ENCODE data around the gene NHSL1. TPM values are rescaled to one million over a fixed set of nuclear protein-coding genes. Genes with fewer than 3 reads are reported as not detected.
A peak's percentile ranks its signal among the peaks of the same experiment; 100 is the strongest.

Gene NHSL1
- total and polyA plus RNA-seq, 2 of the 8 experiments (the other 6 are each of a cell fraction or from before 2014, with no cell fraction given) = 7.2 to 32.4 TPM

- Histone ChIP-seq H3K27me3 (replicated peaks in 1 of 4; ENCODE audit: control insufficient read depth in 3 of 4, extremely low read depth in 1 of 4, insufficient read depth in 3 of 4, low read length in 3 of 4) (no peaks in the 10 kb centered on the region), H4K91ac (replicated peaks; ENCODE audit: insufficient read length, low read length) (no peak overlapping the region), H2BK5ac (ENCODE audit: low read depth, low read length) (no peak overlapping the region), H3K79me2 (ENCODE audit: control insufficient read depth in 1 of 2, insufficient read depth in 2 of 2, low read length in 2 of 2) (peaks cover 0 to 33% of the 10 kb centered on the region in 2 experiments; a peak in 3 of 4 replicates), H2BK20ac (ENCODE audit: low read length) (no peak overlapping the region), H2BK15ac (ENCODE audit: low read length) (no peak overlapping the region), H3K4ac (replicated peaks; ENCODE audit: insufficient read length, low read depth, low read length) (no peak overlapping the region), H3K56ac (replicated peaks; ENCODE audit: insufficient read length, low read depth, low read length) (no peak overlapping the region), H3K23ac (ENCODE audit: insufficient read length) (no peak overlapping the region), H2BK12ac (ENCODE audit: low read depth, low read length) (no peak overlapping the region), H3K4me1 (replicated peaks in 1 of 4; ENCODE audit: control insufficient read depth in 3 of 4, insufficient read depth in 4 of 4, low read length in 3 of 4) (peaks cover 4 to 24% (median 15%) of the 10 kb centered on the region in 4 experiments; a peak in 6 of 7 replicates), H3K9ac (replicated peaks in 1 of 4; ENCODE audit: extremely low read depth in 1 of 4, low read depth in 3 of 4, low read length in 3 of 4) (no peak overlapping the region), H4K20me1 (replicated peaks in 1 of 2; ENCODE audit: control insufficient read depth in 1 of 2, insufficient read depth in 2 of 2, low read length in 2 of 2) (no peaks in the 10 kb centered on the region), H4K5ac (ENCODE audit: insufficient read length, low read depth, low read length) (no peak overlapping the region), H3K14ac (ENCODE audit: insufficient read length) (no peak overlapping the region), H2AK5ac (ENCODE audit: low read depth, low read length) (no peak overlapping the region), H3K18ac (ENCODE audit: extremely low read depth, low read length) (no peak overlapping the region), H3K36me3 (ENCODE audit: control insufficient read depth in 2 of 4, insufficient read depth in 4 of 4, low read length in 3 of 4) (peaks cover 0 to 17% (median 0%) of the 10 kb centered on the region in 4 experiments; a peak in 3 of 8 replicates), H3K4me2 (ENCODE audit: insufficient read depth in 1 of 2, low read depth in 2 of 2, low read length in 2 of 2) (no peak overlapping the region), H2AFZ (ENCODE audit: low read length) (no peak overlapping the region), H3K23me2 (ENCODE audit: low read depth, low read length) (no peaks in the 10 kb centered on the region), H3K4me3 (ENCODE audit: extremely low read depth in 1 of 4, insufficient read depth in 2 of 4, low read depth in 3 of 4, low read length in 4 of 4) (peak overlapping the region in 1 of 4 experiments; percentile 25; a peak in 1 of 8 replicates), H3K79me1 (ENCODE audit: low read depth, low read length) (no peaks in the 10 kb centered on the region; the same call in 1 of the 2 replicates), H4K8ac (ENCODE audit: extremely low read depth, insufficient read depth, low read length) (no peak overlapping the region), H3K27ac (ENCODE audit: low read depth, low read length) (no peak overlapping the region), H3K9me3 (ENCODE audit: insufficient read depth in 2 of 2, low read depth in 1 of 2, low read length in 1 of 2) (no peaks in the 10 kb centered on the region), H2BK120ac (replicated peaks; ENCODE audit: low read depth, low read length) (no peak overlapping the region)
- WGBS, 2 experiments (ENCODE audit: extremely low coverage in 1 of 2, insufficient coverage in 1 of 2, insufficient read length in 1 of 2, insufficient replicate concordance in 2 of 2, low coverage in 1 of 2, low lambda C conversion rate in 2 of 2, missing lambda C conversion rate in 1 of 2) = 91% methylated on average over 2 of the region's 2 CpGs; no CpG with 5 or more reads in 1 of the 2 experiments
- FAIRE-seq (no peak), DNase-seq (ENCODE audit: low read depth in 1 of 2, low spot score in 2 of 2) (no peak)
- CTCF ChIA-PET (ENCODE audit: partially characterized antibody) = interaction anchor here (1.9 kb wide), 1 partner anchor 273 kb away, joined by 6 read pairs; no protein-coding TSS in a partner anchor
- POLR2A ChIA-PET (ENCODE audit: partially characterized antibody) = interaction anchor here (0.8 kb wide), 1 partner anchor 8 kb away, joined by 3 read pairs; no protein-coding TSS in a partner anchor
- no peak for TF ChIP-seq SP1 (IDR thresholded peaks at IDR 0.05; ENCODE audit: low read depth, low read length)
- TF ChIP-seq E2F6 (IDR thresholded peaks at IDR 0.05) = no peak
- TF ChIP-seq BCL11A (IDR thresholded peaks at IDR 0.05; ENCODE audit: low read depth in 2 of 2, low read length in 2 of 2) = no peak
- no peak for TF ChIP-seq SP4 (IDR thresholded peaks at IDR 0.05; ENCODE audit: low read length)
- no peak for TF ChIP-seq TBP (IDR thresholded peaks at IDR 0.05; ENCODE audit: low read depth, low read length)
- TF ChIP-seq SRF (IDR thresholded peaks at IDR 0.05; ENCODE audit: low read depth, low read length) = no peak
- no peak for TF ChIP-seq TAF7 (optimal IDR thresholded peaks at IDR 0.05; ENCODE audit: borderline replicate concordance, low read depth, low read length)
- no peak for TF ChIP-seq CBX5 (IDR thresholded peaks at IDR 0.05; ENCODE audit: low read depth, low read length)
- TF ChIP-seq GABPA (IDR thresholded peaks at IDR 0.05; ENCODE audit: borderline replicate concordance, insufficient read depth, low read length) = no peak
- TF ChIP-seq NANOG (IDR thresholded peaks at IDR 0.05; ENCODE audit: insufficient read depth, low read depth, low read length, poor library complexity, severe bottlenecking) = no peak
- no peak for TF ChIP-seq TAF1 (IDR thresholded peaks at IDR 0.05; ENCODE audit: low read depth, low read length)
- TF ChIP-seq, protein P1, sequence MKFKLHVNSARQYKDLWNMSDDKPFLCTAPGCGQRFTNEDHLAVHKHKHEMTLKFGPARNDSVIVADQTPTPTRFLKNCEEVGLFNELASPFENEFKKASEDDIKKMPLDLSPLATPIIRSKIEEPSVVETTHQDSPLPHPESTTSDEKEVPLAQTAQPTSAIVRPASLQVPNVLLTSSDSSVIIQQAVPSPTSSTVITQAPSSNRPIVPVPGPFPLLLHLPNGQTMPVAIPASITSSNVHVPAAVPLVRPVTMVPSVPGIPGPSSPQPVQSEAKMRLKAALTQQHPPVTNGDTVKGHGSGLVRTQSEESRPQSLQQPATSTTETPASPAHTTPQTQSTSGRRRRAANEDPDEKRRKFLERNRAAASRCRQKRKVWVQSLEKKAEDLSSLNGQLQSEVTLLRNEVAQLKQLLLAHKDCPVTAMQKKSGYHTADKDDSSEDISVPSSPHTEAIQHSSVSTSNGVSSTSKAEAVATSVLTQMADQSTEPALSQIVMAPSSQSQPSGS (IDR thresholded peaks at IDR 0.05; ENCODE audit: low read length) = no peak
Observed at GRCh38 chr6:138492871-138493270, 6.4 kb downstream of the NHSL1 start.
